C1 segment of cervical spinal cord (tissue), 14 donors: Measurements from ENCODE around the gene DCP1B.

Experiments
- DNase-seq, 14 donors: peaks; one replicate each; lab custom pipeline; 2025; lab: John Stamatoyannopoulos, UW

Gene DCP1B

DNA sequence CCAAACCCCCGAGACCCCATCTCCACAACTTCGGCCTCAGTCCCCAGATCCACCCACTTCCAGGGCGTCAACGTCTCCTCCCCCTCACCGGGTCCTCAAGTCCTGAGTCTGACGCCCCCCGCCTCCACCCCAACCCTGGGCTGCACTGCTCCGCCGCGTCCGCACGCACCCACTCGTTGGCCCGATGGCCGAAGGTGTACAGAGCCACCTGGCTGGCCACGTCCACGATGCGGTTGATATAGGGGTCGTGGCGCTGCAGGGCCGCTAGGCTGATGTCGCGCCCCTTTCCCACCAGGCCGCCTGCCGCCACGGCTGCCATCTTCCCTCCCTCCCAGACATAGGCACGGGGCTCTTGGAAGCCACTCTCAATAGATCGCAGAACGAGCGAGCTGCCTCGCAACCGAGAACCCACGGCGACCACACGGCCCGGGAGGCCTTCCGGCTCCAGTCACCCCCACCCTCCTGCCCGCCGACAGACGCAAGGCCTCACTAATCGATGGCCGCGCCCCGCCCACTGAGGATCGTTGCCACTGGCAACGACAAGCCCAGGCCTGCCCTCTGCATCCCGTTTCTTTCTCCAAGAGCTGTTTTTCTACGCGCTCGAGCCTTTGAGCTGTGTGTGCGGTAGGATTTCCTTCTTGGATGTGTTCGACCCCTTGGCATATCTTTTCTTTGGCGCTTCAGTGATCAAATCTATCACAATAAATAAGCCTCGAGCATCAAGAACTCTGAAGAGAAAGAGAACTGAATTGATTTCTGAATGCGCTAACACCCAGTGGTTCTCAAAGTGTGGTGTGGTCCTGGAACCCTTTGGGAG lies at the start of gene DCP1B:
Gene DCP1B, minus strand, starts transcription at position 345 of the 817 bp plus-strand sequence. Its CDS starts 26 bp downstream, at position 319.
- DNase-seq, result peak; percentile 73 to 97 (median 92)

- DNase-seq, result peak in 2 of 14 donors; percentile 14 to 19
Observed at GRCh38 chr12:2053691-2054090, 49.4 kb upstream of the DCP1B start.

- peak in 6 of 14 donors; percentile 11 to 66 (median 50) for DNase-seq
Observed at GRCh38 chr12:2052826-2053678, 48.8 kb upstream of the DCP1B start, which contains the start of gene CACNA1C. CACNA1C (plus strand) TSS chr12:2052987; CDS start chr12:2053563, 576 bp downstream.

GRCh38 chr12:2051700-2052621 lies 47.7 kb upstream of the DCP1B start:
- DNase-seq, result no peak

DNA sequence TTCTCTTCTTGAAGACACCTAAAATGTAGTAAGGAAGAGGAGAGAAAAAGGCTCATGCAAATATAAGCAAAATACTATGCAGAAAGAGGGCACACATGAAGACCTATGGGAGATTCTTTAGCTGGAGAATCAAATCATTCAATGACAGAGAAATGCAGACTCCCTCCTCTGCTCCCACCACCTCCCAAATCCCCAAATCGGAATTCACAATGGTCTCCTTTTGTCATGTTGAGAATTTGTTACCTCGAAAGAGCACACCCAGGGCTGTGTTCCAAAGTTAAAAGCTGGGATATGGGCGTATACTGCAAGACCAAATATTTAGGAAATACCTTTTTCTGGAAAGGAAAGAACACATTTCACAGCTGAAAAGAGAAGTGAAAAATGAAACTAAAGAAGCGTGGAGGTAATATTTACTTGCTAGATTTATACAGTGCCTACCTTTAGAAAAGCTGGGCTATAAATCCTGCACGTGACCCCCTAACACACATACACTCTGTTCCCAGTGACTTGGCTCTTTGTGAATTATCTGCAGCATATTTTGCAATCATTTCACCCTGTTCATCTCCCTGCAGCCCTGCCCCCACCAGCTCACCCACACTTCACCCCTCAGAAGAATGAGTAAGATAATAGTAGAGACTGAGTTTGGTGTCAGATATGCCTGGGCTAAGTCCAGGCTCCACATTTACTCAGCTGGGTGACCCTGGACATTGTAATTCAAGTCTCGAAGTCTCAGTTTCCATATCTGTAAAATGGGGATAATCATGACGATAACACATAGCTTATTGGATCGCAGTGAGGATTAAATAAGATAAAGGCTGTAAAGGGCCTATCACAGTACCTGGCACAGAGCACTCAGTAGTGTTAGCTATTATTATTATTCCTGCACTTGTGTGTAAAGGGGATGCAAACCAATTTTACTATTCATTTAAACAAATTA lies 45.6 kb upstream of the DCP1B start:
- DNase-seq, result no peak

GRCh38 chr12:2047752-2048151 lies 43.5 kb upstream of the DCP1B start:
- DNase-seq, result no peak

DNA sequence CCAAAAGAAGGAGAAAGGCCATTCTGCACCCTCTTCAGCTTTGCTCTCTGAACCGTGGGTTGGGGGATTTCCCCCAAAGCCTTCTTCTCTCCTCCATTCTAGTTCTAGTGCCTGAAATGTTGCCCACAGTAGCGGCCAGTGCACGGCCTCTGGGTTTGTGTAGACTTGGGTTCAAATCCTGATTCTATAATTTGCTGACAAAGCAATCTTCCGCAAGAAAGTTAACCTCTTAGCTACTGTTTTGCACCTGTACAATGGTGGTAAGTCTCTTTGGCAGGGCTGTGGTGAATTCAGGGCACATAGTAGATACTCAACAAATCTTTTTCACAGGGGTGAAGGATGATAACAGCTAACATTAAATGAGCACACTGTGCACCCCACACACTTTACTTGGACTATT lies 42.7 kb upstream of the DCP1B start:
- no peak for DNase-seq

GRCh38 chr12:2044165-2044564 lies 39.9 kb upstream of the DCP1B start:
- no peak for DNase-seq

GRCh38 chr12:2043054-2043453 lies 38.8 kb upstream of the DCP1B start:
- no peak for DNase-seq

- DNase-seq, result no peak
Observed at GRCh38 chr12:2039034-2039433, 34.8 kb upstream of the DCP1B start.

- DNase-seq, result no peak
Observed at GRCh38 chr12:2035431-2036055, 31.3 kb upstream of the DCP1B start.

DNA sequence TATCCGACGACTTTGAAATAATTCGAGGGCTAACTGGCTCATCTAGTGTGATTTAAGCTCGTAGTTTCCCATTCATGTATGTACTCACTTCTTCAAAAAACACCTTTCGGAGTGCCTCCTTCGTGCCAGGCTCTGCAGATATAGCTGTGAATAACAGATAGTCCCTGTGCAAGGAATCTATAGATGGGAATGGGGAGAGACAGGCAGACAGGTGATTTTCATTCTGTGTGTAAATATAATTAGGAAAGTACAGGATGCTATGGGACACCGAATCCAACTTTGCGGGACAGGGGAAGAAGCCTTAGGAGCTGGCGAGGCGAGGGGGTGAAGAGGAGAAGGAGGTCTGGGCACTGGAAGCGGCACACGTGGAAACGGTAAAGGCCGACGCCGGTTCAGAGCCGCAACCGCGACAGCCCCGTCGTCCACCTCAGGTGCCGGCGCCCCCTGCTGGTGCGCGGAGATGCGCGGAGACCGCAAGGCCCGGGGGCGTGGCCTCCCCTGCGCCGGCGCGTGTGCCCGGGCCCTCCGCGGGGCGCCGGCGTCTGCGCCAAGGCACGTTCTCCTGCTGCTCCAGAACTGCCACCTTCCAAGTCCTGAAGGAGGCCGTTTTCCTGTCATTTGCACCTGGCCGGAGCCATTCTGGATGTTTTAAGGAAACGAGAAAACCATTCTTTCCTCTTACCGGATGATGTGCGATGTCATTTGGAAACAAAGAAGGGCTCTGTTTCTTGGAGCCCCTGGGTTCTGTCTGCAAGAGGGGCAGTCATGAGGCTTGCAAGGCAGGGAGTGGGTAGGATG lies 30.6 kb upstream of the DCP1B start:
- peak in 13 of 14 donors; percentile 38 to 87 (median 69) for DNase-seq

DNA sequence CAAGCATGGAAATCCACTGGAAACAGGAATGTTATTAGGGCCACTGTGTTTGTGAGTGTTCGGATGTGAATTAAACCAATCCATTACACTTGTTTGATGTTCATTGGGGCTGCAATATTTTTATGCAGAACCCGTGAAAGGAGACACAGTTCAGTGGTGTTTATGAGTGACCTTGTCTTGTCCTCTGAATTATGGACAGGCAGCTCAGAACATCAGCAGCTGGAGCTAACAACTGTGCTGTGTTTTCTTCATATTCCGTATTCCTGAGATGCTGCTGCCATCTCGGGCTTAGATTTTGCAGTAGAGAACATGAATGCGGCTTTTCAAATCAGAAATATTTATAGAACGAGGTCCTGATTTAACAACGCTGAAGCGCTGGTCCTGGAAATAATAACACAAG lies 28.2 kb upstream of the DCP1B start:
- DNase-seq, result peak in 1 of 14 donors; percentile 31

GRCh38 chr12:2029851-2030250 lies 25.6 kb upstream of the DCP1B start:
- DNase-seq, result no peak

DNA sequence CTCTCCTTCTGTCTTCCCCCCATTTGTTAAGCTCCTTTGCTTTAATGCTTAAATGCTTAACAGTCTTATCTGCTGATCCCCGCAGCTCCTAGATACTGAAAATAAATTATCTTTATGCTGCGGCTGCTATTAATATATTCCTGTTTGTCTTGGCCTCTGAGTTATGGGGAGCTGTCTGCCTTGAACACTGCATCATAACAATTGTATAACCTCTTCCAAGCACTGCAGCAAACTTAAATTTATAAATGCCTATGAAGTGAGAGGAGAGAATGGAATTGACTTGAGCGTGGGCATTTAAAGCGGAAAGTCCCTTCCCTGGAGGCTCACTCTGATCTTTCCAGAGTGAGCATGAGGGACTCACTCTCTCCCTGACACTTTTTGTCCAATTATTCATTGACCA lies 23.1 kb upstream of the DCP1B start:
- no peak for DNase-seq

DNA sequence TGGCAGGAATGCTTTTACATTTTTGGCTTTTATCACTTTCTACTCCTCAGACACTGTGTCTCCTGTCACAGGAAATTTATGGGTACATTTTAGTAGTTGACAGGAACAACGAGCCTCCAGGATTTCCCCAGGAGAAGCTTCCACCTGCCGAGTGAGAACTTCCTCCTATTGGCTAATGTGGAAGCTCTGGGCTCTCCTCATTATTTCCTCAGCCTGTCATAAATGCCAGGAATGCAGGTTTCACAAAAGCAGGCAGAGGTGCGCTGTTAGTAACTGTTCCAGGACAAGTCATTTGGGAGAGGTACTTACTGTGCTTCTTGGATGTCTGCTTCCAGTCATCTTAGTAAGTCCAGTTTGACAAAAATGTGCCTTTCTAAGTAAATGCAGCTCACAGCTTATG lies 19.1 kb upstream of the DCP1B start:
- no peak for DNase-seq

- no peak for DNase-seq
Observed at GRCh38 chr12:2020511-2020910, 16.3 kb upstream of the DCP1B start.

DNA sequence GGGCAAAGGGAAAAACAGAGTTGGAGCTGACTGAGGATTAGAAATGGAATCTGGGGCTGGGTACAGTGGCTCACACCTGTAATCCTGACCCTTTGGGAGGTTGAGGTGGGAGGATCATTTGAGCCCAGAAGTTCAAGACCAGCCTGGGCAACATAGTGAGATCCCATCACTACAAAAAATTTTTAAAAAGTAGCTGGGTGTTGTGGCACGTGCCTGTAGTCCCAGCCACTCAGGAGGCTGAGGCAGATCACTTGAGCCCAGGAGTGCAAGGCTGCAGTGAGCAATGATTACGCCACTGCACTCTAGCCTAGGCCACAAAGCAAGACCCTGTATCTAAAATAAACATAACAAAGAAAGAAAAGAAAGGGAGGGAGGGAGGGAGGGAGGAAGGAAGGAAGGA lies 14.9 kb upstream of the DCP1B start:
- DNase-seq, result no peak

- no peak for DNase-seq
Observed at GRCh38 chr12:2018391-2018790, 14.1 kb upstream of the DCP1B start.
